Activated CD4-positive, alpha-beta T cell treated with anti-CD3 and anti-CD28 coated beads, Interleukin-2, Interleukin-4, amounts not matched to agents 100 ng/mL and 50 ng/mL, durations not matched to agents 16 hours and 8 hours (primary cell): ENCODE results near the gene BTBD6.

ENCODE experiments used
- DNase-seq: peaks from one replicate; pipeline ENCODE4 v3.0.0-alpha.2; 2020; ENCODE audit warnings: low spot score

BTBD6 gene

GRCh38 chr14:105211086-105211757, 37.1 kb upstream of the BTBD6 start:
- no peak for DNase-seq

- no peak for DNase-seq
These were observed 36.6 kb upstream of the BTBD6 start for GRCh38 chr14:105211758-105212089.

GRCh38 chr14:105212541-105213300, 35.6 kb upstream of the BTBD6 start:
- no peak for DNase-seq

GRCh38 chr14:105213361-105213760, 35.0 kb upstream of the BTBD6 start:
- no peak for DNase-seq

GRCh38 chr14:105214324-105214915, 33.9 kb upstream of the BTBD6 start:
- no peak for DNase-seq

- no peak for DNase-seq
These were observed 32.7 kb upstream of the BTBD6 start for GRCh38 chr14:105215602-105216001.

- DNase-seq = no peak
These were observed 31.7 kb upstream of the BTBD6 start for GRCh38 chr14:105216490-105217247.

- no peak for DNase-seq
These were observed 30.6 kb upstream of the BTBD6 start for GRCh38 chr14:105217774-105218173.

GRCh38 chr14:105218611-105219010, 29.7 kb upstream of the BTBD6 start:
- DNase-seq = no peak

- no peak for DNase-seq
These were observed 29.2 kb upstream of the BTBD6 start for GRCh38 chr14:105219043-105219612.

GRCh38 chr14:105219753-105220152, 28.6 kb upstream of the BTBD6 start:
- no peak for DNase-seq

- no peak for DNase-seq
These were observed 27.4 kb upstream of the BTBD6 start for GRCh38 chr14:105220699-105221597.

- no peak for DNase-seq
These were observed 26.6 kb upstream of the BTBD6 start for GRCh38 chr14:105221598-105222178.

- DNase-seq = no peak
These were observed 25.1 kb upstream of the BTBD6 start for GRCh38 chr14:105223260-105223659.

- no peak for DNase-seq
These were observed 24.4 kb upstream of the BTBD6 start for GRCh38 chr14:105223770-105224544.

GRCh38 chr14:105224845-105225570, 23.3 kb upstream of the BTBD6 start:
- DNase-seq = no peak

GRCh38 chr14:105226198-105226597, 22.1 kb upstream of the BTBD6 start:
- DNase-seq = no peak

GRCh38 chr14:105227346-105227745, 21.0 kb upstream of the BTBD6 start:
- DNase-seq = no peak

- DNase-seq = no peak
These were observed 19.8 kb upstream of the BTBD6 start for GRCh38 chr14:105228562-105228961.
